ENCODE data around the gene APRT. TPM values are rescaled to one million over a fixed set of nuclear protein-coding genes. Genes with fewer than 3 reads are reported as not detected.

The APRT gene
- total RNA-seq, 2 donors from 2014 or later, result 45.5 to 80.7 TPM

GRCh38 chr16:88779406-88780141 lies 32.2 kb downstream of the APRT start:
- Histone ChIP-seq H3K4me3 (no peak overlapping the region), H3K27ac (no peak overlapping the region), H3K27me3 (replicated peaks; ENCODE audit: insufficient read depth) (no peaks in the 10 kb centered on the region), H3K4me1 (ENCODE audit: control insufficient read depth in 1 of 2, low read depth in 2 of 2) (peaks cover 26 to 43% of the 10 kb centered on the region in 2 donors), H3K36me3 (no peaks in the 10 kb centered on the region), H3K9me3 (no peaks in the 10 kb centered on the region)
- ATAC-seq (ENCODE audit: insufficient number of reproducible peaks, low FRiP score, low read depth) (no peak), DNase-seq (ENCODE audit: low spot score) (no peak)
- TF ChIP-seq, protein P1, sequence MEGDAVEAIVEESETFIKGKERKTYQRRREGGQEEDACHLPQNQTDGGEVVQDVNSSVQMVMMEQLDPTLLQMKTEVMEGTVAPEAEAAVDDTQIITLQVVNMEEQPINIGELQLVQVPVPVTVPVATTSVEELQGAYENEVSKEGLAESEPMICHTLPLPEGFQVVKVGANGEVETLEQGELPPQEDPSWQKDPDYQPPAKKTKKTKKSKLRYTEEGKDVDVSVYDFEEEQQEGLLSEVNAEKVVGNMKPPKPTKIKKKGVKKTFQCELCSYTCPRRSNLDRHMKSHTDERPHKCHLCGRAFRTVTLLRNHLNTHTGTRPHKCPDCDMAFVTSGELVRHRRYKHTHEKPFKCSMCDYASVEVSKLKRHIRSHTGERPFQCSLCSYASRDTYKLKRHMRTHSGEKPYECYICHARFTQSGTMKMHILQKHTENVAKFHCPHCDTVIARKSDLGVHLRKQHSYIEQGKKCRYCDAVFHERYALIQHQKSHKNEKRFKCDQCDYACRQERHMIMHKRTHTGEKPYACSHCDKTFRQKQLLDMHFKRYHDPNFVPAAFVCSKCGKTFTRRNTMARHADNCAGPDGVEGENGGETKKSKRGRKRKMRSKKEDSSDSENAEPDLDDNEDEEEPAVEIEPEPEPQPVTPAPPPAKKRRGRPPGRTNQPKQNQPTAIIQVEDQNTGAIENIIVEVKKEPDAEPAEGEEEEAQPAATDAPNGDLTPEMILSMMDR (IDR thresholded peaks at IDR 0.05), result no peak

DNA sequence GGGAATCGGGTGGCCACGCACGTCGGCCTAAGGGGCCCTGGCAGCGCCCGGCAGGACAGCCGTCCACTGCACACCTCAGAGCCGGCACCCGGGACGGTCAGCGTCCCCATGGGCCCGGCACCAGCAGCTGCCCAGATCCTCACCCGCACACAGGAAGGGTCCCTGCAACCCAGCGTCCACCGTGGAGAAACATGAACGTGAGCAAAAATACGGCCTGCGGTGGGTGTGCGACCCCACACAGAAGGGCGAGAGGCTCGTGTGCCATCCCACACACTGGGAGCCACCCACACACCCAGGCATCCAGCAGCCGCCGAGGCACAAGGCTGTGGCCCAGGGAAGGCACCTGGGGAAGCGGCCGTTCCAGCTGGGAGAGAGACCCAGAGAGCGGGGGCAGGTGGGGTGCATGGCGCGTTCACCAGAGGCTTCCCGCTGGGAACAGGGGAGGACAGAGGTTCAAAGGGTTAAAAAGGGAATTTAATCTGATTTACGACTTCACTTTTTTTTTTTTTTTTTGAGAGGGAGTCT lies 33.1 kb downstream of the APRT start:
- H3K36me3 ChIP-seq, result no peaks in the 10 kb centered on the region
- H3K4me1 ChIP-seq (ENCODE audit: control insufficient read depth in 1 of 2, low read depth in 2 of 2), result peaks cover 21 to 46% of the 10 kb centered on the region in 2 donors
- H3K4me3 ChIP-seq, result no peak overlapping the region
- TF ChIP-seq, protein P1 (IDR thresholded peaks at IDR 0.05), result no peak
- ATAC-seq (ENCODE audit: insufficient number of reproducible peaks, low FRiP score, low read depth) (no peak), DNase-seq (ENCODE audit: low spot score) (no peak)
- H3K9me3 ChIP-seq, result no peaks in the 10 kb centered on the region
- H3K27ac ChIP-seq, result no peak overlapping the region
- H3K27me3 ChIP-seq (replicated peaks; ENCODE audit: insufficient read depth), result no peaks in the 10 kb centered on the region

GRCh38 chr16:88778271-88778525 lies 33.5 kb downstream of the APRT start:
- no peak overlapping the region for H3K27ac ChIP-seq
- no peaks in the 10 kb centered on the region for H3K36me3 ChIP-seq
- no peaks in the 10 kb centered on the region for H3K9me3 ChIP-seq
- peaks cover 24 to 46% of the 10 kb centered on the region in 2 donors for H3K4me1 ChIP-seq (ENCODE audit: control insufficient read depth in 1 of 2, low read depth in 2 of 2)
- DNase-seq (ENCODE audit: low spot score), result no peak
- TF ChIP-seq, protein P1 (IDR thresholded peaks at IDR 0.05), result no peak
- ATAC-seq (ENCODE audit: insufficient number of reproducible peaks, low FRiP score, low read depth), result no peak
- H3K4me3 ChIP-seq, result no peak overlapping the region
- H3K27me3 ChIP-seq (replicated peaks; ENCODE audit: insufficient read depth), result no peaks in the 10 kb centered on the region

- TF ChIP-seq, protein P1 (IDR thresholded peaks at IDR 0.05), result no peak
- ATAC-seq (ENCODE audit: insufficient number of reproducible peaks, low FRiP score, low read depth), result no peak
- no peaks in the 10 kb centered on the region for H3K9me3 ChIP-seq
- H3K36me3 ChIP-seq, result no peaks in the 10 kb centered on the region
- H3K4me3 ChIP-seq, result no peak overlapping the region
- no peak overlapping the region for H3K27ac ChIP-seq
- H3K27me3 ChIP-seq (replicated peaks; ENCODE audit: insufficient read depth), result no peaks in the 10 kb centered on the region
- peaks cover 22 to 46% of the 10 kb centered on the region in 2 donors for H3K4me1 ChIP-seq (ENCODE audit: control insufficient read depth in 1 of 2, low read depth in 2 of 2)
- DNase-seq (ENCODE audit: low spot score), result no peak
Measured at GRCh38 chr16:88777471-88778270, 34.1 kb downstream of the APRT start.

DNA sequence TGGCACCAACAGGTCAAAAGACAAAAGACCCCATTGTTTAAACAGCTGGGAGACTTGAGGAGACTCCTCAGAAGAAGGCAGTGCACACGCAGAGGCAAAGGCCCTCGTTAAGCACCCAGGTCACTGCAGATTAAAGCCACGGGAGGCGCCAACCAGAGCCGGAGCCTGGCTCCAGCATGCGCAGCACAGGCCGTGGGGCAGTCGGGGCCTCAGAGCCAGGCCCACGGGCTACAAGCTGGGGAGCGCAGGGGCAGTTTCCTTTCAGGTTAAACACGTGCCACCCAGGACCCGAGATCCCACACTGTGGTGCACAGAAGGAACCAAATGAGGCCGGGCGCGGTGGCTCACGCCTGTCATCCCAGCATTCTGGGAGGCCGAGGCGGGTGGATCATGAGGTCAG lies 35.9 kb downstream of the APRT start:
- Histone ChIP-seq H3K4me3 (no peak overlapping the region), H3K4me1 (ENCODE audit: control insufficient read depth in 1 of 2, low read depth in 2 of 2) (peaks cover 11 to 48% of the 10 kb centered on the region in 2 donors), H3K27ac (no peak overlapping the region), H3K9me3 (no peaks in the 10 kb centered on the region), H3K27me3 (replicated peaks; ENCODE audit: insufficient read depth) (no peaks in the 10 kb centered on the region), H3K36me3 (no peaks in the 10 kb centered on the region)
- TF ChIP-seq, protein P1 (IDR thresholded peaks at IDR 0.05), result no peak
- DNase-seq (ENCODE audit: low spot score) (no peak), ATAC-seq (ENCODE audit: insufficient number of reproducible peaks, low FRiP score, low read depth) (no peak)
